Transverse colon (tissue), 4 donors: ENCODE results near the gene JAM2. TPM values are rescaled to one million over a fixed set of nuclear protein-coding genes. Genes with fewer than 3 reads are reported as not detected.

ENCODE experiments used
- DNase-seq: peaks from one replicate; pipeline ENCODE4 v3.0.0-alpha.2; 2019
- H3K27ac ChIP-seq, 4 donors: fragments of 200-600 bp; sonication (generic); 2 replicates each; pipeline ENCODE4 v1.5.1; 2016 to 2018; ENCODE audit warnings: inconsistent platforms in 4 of 4
- H3K27me3 ChIP-seq: fragments of 200-600 bp; sonication (generic); 2 replicates; pipeline ENCODE4 v1.5.1; 2017; ENCODE audit warnings: inconsistent platforms
- H3K36me3 ChIP-seq, 4 donors: fragments of 200-600 bp; sonication (generic); 2 replicates each; pipeline ENCODE4 v1.5.1; 2017 to 2019; ENCODE audit warnings: inconsistent platforms in 4 of 4
- H3K4me1 ChIP-seq, 4 donors: fragments of 200-600 bp; sonication (generic); 2 replicates each; pipeline ENCODE4 v1.5.1; 2017 to 2020; ENCODE audit warnings: inconsistent platforms in 4 of 4
- H3K4me3 ChIP-seq, 4 donors: fragments of 200-600 bp; sonication (generic); 1 replicate in 1 of 4; 2 replicates in 3 of 4; pipeline versions ENCODE4 v1.5.1 to v1.6.1; 2017 to 2019; ENCODE audit warnings: inconsistent platforms in 4 of 4
- H3K9me3 ChIP-seq, 2 donors: fragments of 200-600 bp; sonication (generic); 2 replicates each; pipeline ENCODE4 v1.5.1; 2017 to 2019; ENCODE audit warnings: inconsistent platforms in 2 of 2
- EP300 ChIP-seq: sonication (generic); formaldehyde crosslinking; IDR thresholded peaks from one replicate; pipeline ENCODE4 v1.6.1; 2017; ENCODE audit warnings: antibody characterized with exemption, low read depth
- POLR2A ChIP-seq: fragments of 450-650 bp; IDR thresholded peaks from one replicate; pipeline ENCODE4 v1.6.1; 2016; ENCODE audit warnings: antibody characterized with exemption, mild to moderate bottlenecking, moderate library complexity
- POLR2AphosphoS5 ChIP-seq, 3 donors: sonication (generic); formaldehyde crosslinking; IDR thresholded peaks; one replicate each; pipeline ENCODE4 v1.6.1; 2016; ENCODE audit warnings: antibody characterized with exemption in 3 of 3
- WGBS, 2 donors: methylation state at CpG; one replicate each; pipeline ENCODE4 v1.1.5; 2018; ENCODE audit warnings: low coverage in 1 of 2; 5-methylcytosine and 5-hydroxymethylcytosine counted together
- in situ Hi-C, 4 donors: fragments of 200-750 bp; cut with MboI; loops; one replicate each; pipeline versions ENCODE4 v1.15.0 to v1.15.1; 2017; ENCODE audit warnings: low sequenced_read_pairs in 3 of 4, low pct_ligation_motif_present in 1 of 4, low pct_unique_long_range_greater_than_20kb in 1 of 4
- intact Hi-C: fragments of 100-400 bp; cut with DNase I; formaldehyde crosslinking; loops from one replicate; pipeline ENCODE4 v1.15.1; 2023; ENCODE audit warnings: low total_unique reads
- total RNA-seq, 4 donors: library from RNA; depleted of rRNA; stranded (reverse); fragments of >200 nt; gene quantifications; one replicate each; pipeline ENCODE4 v1.1.0, GENCODE V29; 2016
- TF ChIP-seq, protein P1 (sequence below), 5 experiments: fragments of 200-600 bp in 3 of 5; fragments of 450-650 bp in 2 of 5; sonication (generic) in 3 of 5; IDR thresholded peaks; 1 replicate in 2 of 5; 2 replicates in 3 of 5; pipeline ENCODE4 v1.5.1; 2016 to 2017; ENCODE audit warnings: antibody characterized with exemption in 5 of 5, inconsistent platforms in 3 of 5, mild to moderate bottlenecking in 2 of 5, moderate library complexity in 1 of 5

The JAM2 gene
- total RNA-seq, 4 donors from 2014 or later = 0.75 to 7.4 (median 4.7) TPM

DNA sequence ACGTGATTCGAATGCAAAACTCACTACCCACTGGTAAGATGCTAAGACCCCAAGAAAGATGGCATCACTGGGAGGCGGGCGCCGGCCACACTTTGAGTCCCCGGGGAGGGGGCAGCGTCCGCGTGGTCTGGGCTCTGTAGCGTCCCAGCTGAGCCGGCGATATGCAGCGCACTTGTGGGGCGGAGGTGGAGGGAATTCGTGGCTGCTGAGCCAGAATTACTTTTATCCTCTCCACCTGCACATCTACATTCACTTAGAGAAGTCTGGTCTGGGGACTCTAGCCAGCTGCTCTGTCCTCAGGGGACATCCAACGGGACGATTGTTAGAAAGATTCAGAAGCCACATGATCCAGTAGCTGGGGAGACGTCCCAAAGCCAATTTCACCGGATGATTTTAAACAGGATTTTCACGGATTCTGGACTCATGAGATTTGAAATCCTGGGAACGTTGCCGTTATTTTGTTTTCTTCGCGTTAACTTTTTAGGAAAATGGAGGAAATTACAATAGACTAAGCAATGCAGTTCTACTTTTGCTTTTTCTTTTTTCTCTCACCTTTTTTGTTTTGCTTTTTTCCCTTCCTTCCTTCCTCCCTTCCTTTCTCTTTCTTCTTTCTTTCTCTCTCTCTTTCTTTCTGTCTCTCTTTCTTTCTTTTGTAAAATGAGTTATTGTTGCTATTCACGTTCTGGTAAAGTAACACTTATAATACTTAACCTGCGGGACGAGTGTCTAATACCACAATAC is 1.3 kb downstream of the JAM2 start:
- intact Hi-C loops (no loop called here), in situ Hi-C loops (no loop called here)
- TF ChIP-seq POLR2AphosphoS5 (IDR thresholded peaks at IDR 0.05) = no peak
- TF ChIP-seq, protein P1, sequence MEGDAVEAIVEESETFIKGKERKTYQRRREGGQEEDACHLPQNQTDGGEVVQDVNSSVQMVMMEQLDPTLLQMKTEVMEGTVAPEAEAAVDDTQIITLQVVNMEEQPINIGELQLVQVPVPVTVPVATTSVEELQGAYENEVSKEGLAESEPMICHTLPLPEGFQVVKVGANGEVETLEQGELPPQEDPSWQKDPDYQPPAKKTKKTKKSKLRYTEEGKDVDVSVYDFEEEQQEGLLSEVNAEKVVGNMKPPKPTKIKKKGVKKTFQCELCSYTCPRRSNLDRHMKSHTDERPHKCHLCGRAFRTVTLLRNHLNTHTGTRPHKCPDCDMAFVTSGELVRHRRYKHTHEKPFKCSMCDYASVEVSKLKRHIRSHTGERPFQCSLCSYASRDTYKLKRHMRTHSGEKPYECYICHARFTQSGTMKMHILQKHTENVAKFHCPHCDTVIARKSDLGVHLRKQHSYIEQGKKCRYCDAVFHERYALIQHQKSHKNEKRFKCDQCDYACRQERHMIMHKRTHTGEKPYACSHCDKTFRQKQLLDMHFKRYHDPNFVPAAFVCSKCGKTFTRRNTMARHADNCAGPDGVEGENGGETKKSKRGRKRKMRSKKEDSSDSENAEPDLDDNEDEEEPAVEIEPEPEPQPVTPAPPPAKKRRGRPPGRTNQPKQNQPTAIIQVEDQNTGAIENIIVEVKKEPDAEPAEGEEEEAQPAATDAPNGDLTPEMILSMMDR (IDR thresholded peaks at IDR 0.05) = no peak
- no peak for TF ChIP-seq POLR2A
- TF ChIP-seq EP300 = no peak
- Histone ChIP-seq H3K36me3 (no peaks in the 10 kb centered on the region), H3K4me3 (peak overlapping the region; percentile 48 to 66 (median 50)), H3K9me3 (no peaks in the 10 kb centered on the region), H3K27ac (peak overlapping the region; percentile 62 to 83 (median 77)), H3K27me3 (peaks cover 41% of the 10 kb centered on the region), H3K4me1 (peaks cover 0 to 15% (median 5%) of the 10 kb centered on the region in 4 donors)
- no peak for DNase-seq
- 15 to 30% methylated on average over 10 to 27 of the region's 27 CpGs for WGBS, 2 donors

DNA sequence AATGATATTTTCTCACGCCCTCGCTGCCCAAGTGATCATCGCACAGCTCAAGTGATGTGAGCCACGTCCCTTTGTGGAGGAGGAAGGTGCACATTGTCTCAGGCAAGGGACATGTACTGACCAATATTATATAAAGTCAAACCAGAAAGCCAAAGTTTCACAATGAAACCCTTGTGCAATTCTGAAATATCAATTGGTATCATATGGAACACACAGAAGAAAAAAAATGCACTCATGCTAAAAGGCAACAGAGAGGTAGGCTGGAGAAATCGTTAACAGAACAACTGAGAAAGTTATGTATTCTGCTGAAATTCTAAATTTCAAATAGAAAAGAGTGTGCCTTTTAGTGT is 1.9 kb downstream of the JAM2 start:
- H3K4me3 ChIP-seq = peak overlapping the region in 1 of 4 donors; percentile 66
- in situ Hi-C loops = no loop called here

DNA sequence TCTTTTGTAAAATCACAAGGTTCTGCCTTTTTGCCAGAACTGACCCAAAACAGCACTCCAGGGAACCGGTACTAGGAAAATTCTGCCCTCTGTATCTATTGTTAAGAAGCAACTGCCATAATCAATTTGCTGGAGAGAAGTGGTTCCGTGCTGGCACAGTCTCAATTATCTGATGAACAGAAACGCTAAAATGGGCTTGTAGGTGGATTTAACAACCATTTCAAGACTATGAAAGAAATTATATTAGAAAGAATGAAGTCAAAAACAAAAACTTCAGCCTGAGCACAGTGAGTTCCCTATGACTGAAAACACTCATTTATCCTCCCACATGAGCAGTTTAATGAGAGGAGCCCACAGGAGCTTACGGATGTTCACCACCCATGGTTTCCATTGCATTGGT is 4.4 kb downstream of the JAM2 start:
- H3K36me3 ChIP-seq = no peaks in the 10 kb centered on the region
- DNase-seq = no peak
- 92 to 93% methylated on average over 3 to 4 of the region's 4 CpGs for WGBS, 2 donors
- H3K4me1 ChIP-seq = peaks cover 0 to 23% (median 9%) of the 10 kb centered on the region in 4 donors
- intact Hi-C loops = no loop called here
- H3K4me3 ChIP-seq = no peak overlapping the region
- no peaks in the 10 kb centered on the region for H3K9me3 ChIP-seq
- H3K27me3 ChIP-seq = peaks cover 30% of the 10 kb centered on the region
- H3K27ac ChIP-seq = no peak overlapping the region
- TF ChIP-seq, protein P1 (IDR thresholded peaks at IDR 0.05) = no peak
- no peak for TF ChIP-seq EP300
- TF ChIP-seq POLR2A = no peak
- in situ Hi-C loops = no loop called here

More for the DNA sequence above, 1.9 kb downstream of the JAM2 start:
- no peak for DNase-seq
- no peak overlapping the region for H3K27ac ChIP-seq
- 0 to 68% methylated on average over 1 to 5 of the region's 5 CpGs for WGBS, 2 donors
- no peaks in the 10 kb centered on the region for H3K36me3 ChIP-seq
- TF ChIP-seq POLR2A (no peak), EP300 (no peak), POLR2AphosphoS5 (IDR thresholded peaks at IDR 0.05) (no peak)
- TF ChIP-seq, protein P1 (IDR thresholded peaks at IDR 0.05) = no peak
- intact Hi-C loops = no loop called here
- no peaks in the 10 kb centered on the region for H3K9me3 ChIP-seq
- H3K27me3 ChIP-seq = peaks cover 41% of the 10 kb centered on the region
- H3K4me1 ChIP-seq = peaks cover 0 to 15% (median 5%) of the 10 kb centered on the region in 4 donors

DNA sequence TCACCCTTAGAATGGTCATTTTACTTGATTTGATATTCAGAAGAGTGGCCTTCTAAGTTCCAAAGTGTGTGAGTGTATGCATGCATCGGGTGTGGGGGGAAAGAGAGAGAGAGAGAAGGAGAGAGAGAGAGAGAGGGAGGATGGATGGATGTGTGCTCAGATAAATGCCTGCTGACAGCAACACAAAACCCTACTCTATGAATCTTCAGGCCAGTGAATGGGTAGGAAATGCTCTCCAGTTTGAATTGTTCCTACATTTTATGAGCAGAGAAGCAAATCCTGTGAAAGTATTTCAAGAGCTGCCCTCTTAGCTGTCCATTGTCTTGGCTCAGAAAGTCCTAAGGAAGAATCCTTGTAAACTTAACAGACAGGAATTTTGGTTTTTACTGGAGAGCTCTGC is 7.4 kb downstream of the JAM2 start:
- WGBS, 2 donors = 44 to 70% methylated on average over 1 of the region's 1 CpG
- no peak for DNase-seq
- Histone ChIP-seq H3K4me3 (no peak overlapping the region), H3K4me1 (peaks cover 0 to 18% (median 0%) of the 10 kb centered on the region in 4 donors), H3K27me3 (peaks cover under 1% of the 10 kb centered on the region), H3K27ac (no peak overlapping the region), H3K9me3 (no peaks in the 10 kb centered on the region), H3K36me3 (no peaks in the 10 kb centered on the region)
- intact Hi-C loops (no loop called here), in situ Hi-C loops (no loop called here)
- TF ChIP-seq EP300 = no peak
- TF ChIP-seq, protein P1 (IDR thresholded peaks at IDR 0.05) = no peak
- TF ChIP-seq POLR2AphosphoS5 (IDR thresholded peaks at IDR 0.05) = no peak
- no peak for TF ChIP-seq POLR2A
